GM18502 (cell line): Measurements from ENCODE around the gene EGFR.

ENCODE experiments used
- ATAC-seq: cut with Tn5 transposase; IDR thresholded peaks from one replicate; pipeline ENCODE4 v1.9.1; 2021; ENCODE audit warnings: mild to moderate bottlenecking; ENCODE audit not compliant: unreplicated experiment, poor library complexity

The EGFR gene

GRCh38 chr7:55178292-55178862 is 159.6 kb downstream of the EGFR start:
- no peak for ATAC-seq

- no peak for ATAC-seq
Observed at GRCh38 chr7:55178863-55179773, 160.3 kb downstream of the EGFR start.

DNA sequence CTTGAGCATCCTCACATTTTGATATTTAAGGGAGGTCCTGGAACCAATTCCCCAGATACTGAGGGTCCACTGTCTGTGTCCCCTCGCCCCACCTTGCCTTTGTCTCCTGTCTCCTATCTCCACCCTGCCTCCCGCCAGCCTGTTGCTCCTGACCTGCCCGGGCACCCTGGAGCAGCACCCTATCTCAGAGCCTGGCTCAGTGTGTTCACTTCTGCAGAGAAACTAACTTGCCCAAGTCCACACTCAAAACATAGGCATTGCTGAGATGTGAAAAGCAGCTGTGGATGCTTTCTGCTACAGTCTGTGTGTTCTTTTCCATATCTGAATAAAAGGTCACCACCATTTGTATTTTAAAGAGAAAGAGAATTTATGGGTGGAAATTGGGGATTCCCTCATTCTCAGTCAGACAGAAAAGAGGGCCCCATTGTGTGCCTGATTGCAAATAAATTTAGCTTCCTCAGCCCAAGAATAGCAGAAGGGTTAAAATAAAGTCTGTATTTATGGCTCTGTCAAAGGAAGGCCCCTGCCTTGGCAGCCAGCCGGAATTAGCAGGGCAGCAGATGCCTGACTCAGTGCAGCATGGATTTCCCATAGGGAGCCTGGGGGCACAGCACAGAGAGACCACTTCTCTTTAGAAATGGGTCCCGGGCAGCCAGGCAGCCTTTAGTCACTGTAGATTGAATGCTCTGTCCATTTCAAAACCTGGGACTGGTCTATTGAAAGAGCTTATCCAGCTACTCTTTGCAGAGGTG is 161.3 kb downstream of the EGFR start:
- ATAC-seq = no peak

DNA sequence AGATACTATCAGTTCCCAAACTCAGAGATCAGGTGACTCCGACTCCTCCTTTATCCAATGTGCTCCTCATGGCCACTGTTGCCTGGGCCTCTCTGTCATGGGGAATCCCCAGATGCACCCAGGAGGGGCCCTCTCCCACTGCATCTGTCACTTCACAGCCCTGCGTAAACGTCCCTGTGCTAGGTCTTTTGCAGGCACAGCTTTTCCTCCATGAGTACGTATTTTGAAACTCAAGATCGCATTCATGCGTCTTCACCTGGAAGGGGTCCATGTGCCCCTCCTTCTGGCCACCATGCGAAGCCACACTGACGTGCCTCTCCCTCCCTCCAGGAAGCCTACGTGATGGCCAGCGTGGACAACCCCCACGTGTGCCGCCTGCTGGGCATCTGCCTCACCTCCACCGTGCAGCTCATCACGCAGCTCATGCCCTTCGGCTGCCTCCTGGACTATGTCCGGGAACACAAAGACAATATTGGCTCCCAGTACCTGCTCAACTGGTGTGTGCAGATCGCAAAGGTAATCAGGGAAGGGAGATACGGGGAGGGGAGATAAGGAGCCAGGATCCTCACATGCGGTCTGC is 162.2 kb downstream of the EGFR start:
- no peak for ATAC-seq

DNA sequence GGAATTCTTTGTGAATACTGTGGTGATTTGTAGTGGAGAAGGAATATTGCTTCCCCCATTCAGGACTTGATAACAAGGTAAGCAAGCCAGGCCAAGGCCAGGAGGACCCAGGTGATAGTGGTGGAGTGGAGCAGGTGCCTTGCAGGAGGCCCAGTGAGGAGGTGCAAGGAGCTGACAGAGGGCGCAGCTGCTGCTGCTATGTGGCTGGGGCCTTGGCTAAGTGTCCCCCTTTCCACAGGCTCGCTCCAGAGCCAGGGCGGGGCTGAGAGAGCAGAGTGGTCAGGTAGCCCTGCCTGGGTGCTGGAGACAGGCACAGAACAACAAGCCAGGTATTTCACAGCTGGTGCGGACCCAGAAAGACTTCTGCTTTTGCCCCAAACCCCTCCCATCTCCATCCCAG is 162.9 kb downstream of the EGFR start:
- no peak for ATAC-seq

- no peak for ATAC-seq
Observed at GRCh38 chr7:55183897-55184296, 165.1 kb downstream of the EGFR start.

DNA sequence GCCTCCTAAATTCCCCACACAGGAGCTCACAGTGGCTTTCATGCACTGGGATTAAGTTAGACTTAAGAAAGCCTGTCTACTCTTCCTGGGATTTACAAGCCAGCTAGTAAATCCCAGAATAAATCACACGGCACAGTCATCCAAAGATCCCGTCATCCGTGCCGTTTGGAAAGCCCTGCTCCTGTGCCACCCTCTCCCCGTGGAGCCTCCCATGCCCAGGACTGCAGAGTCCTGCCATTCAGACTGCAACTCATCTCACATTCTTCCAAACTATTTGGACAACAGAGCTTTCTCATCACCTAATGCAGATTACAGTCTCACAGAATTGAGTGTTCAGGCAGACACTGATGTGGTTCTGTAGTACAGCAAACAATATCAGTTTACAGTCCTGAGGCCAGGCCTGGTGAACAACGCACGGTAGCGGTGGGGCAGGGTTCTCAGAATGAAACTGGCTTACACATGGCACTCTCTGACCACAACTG is 166.5 kb downstream of the EGFR start:
- no peak for ATAC-seq

DNA sequence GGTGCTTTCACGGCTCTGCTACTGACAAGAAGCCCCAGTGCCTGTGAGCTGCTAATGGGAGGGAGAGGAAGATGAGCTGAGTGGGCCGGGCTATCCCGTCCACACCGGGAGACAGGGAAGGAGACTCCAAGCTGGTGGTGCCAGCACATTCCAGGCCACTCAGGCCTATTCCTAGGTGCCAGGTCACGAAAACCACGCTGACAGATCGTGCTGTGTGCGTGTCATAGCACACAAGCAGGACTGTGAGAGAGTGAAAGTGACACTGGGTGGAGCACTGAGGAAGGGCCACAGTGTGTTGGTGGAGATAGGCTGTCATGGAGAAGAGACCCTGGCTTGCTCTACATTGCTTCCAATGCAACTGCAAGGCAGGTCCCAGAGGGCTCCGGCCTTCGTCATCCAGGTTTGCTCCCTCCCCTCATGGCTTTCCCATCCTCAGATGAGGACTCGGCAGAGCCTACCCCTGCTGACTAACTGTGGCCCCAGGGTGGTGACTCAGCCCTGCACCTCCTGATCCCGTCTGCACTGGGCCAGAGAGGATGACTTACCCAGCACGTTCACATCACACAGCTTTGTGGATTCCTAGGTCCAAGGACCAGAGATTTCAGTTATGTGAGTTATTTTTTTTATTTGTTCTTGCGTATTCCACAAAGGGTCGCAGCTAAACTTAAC is 167.3 kb downstream of the EGFR start:
- no peak for ATAC-seq

GRCh38 chr7:55187701-55188491 is 169.1 kb downstream of the EGFR start:
- ATAC-seq = no peak

- no peak for ATAC-seq
Observed at GRCh38 chr7:55188590-55189138, 169.8 kb downstream of the EGFR start.

GRCh38 chr7:55189146-55189766 is 170.4 kb downstream of the EGFR start:
- ATAC-seq = no peak

- ATAC-seq = no peak
Observed at GRCh38 chr7:55189878-55190436, 171.1 kb downstream of the EGFR start.

DNA sequence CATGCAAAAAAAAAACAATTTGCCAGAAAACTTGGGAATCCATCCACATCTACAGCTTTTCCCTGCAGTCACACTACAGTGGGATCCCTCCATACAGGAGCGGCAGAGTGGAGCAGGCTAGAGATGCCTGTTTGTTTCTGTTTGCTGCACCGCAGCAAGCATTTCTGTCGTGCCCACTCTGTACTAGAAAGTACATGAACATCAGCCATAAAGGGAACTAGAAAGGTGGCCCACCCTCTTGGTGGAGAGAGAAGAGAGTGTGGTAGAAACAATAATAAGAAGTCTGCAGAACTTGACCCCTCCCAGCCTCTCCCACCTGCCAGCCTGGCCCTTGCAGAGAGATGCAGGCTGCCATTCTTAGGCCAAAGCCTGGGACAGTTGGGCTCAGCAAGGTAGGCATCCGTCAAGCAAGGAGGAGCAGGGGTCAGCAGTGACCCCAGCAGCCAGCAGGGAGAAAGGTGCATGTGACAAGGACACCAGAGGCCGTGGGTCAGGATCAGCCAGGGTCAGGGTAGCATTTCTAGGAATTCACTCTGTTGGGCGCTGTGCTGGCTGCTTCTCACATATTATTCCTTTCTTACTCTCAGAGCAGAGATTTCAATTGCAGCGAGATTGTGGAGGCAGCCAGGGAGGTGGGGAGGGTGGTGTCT is 171.8 kb downstream of the EGFR start:
- ATAC-seq = no peak

DNA sequence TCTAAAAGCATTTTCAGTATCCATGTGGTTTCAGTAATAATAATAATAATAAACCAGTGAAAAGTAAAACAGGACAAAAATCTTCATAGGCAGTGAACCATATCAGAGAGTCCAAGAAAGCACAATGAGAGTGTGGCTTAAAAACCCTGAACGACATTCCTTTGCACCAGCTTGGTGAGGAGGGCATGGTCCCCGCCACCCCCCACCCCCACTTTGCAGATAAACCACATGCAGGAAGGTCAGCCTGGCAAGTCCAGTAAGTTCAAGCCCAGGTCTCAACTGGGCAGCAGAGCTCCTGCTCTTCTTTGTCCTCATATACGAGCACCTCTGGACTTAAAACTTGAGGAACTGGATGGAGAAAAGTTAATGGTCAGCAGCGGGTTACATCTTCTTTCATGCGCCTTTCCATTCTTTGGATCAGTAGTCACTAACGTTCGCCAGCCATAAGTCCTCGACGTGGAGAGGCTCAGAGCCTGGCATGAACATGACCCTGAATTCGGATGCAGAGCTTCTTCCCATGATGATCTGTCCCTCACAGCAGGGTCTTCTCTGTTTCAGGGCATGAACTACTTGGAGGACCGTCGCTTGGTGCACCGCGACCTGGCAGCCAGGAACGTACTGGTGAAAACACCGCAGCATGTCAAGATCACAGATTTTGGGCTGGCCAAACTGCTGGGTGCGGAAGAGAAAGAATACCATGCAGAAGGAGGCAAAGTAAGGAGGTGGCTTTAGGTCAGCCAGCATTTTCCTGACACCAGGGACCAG is 172.5 kb downstream of the EGFR start:
- no peak for ATAC-seq

- ATAC-seq = no peak
Observed at GRCh38 chr7:55191926-55192692, 173.3 kb downstream of the EGFR start.

GRCh38 chr7:55192723-55193122 is 173.9 kb downstream of the EGFR start:
- ATAC-seq = no peak
